ENCODE data around the gene GRIP1.

GRIP1 gene

DNA sequence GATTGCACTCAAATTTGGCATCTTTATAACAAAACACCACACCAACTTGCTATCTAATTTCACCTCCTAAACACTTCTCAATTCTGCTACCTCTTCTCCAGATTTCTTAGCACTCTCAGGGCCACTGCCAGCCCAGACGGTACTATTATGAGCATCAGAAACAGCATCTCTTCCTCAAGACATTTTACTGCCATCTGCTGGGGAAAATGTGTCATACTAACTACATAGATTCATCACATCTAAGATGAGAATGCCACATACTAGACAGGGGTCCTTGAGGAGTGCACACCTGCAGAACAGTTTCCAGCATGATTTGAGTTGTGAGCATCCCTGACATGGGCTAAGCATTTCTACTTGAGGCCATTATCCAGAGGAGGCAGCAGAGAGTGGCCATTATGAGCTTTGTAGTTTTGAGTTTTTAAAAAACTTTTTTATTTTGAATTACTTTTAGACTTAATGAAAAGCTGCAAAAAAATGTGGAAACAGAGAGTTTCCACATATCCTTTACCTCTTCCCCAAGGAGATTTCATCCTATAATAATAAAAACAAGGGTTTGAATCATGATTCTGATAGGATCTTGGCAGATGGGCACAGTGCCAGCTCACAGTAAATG is 15.1 kb upstream of the GRIP1 start:
- DNase-seq = peak; percentile 45

DNA sequence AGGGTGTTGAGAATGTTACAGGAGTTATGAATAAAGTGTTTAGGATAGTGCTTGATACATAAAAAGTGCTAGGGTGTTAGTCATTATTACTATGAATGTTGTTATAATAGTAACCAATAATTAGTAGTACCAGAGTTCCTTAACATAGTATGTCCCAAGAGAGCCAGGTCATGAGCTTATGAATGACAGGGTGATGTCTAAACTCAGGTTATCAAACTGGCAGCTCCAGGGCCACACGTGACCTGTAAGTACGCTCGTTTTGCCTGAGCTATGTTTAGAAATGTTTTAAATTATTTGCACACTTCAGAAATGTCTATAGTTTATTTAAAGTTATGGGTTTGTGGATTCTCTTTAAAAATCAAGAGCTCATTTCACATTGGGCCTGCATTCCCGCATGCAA is 14.1 kb upstream of the GRIP1 start:
- DNase-seq = no peak

DNA sequence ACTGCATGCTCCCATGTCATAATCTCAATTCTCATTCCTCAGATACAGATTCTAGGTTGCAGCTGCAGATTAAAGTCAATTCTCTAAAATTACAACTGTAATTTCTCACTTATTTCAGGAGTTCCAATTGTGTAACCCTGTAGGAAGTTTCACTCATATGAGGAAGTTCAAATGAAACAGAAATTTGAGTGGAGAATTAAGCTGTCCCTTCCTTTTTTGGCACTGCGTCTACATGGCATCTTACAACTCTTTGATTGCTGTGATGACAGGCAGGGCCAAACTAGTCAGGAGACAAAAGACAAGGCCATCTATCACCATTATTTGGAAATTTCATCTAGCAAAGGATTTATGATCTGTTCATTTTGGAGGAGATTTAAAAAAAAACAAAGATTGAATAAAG is 13.3 kb upstream of the GRIP1 start:
- no peak for DNase-seq

- DNase-seq = peak; percentile 42
Observed at GRCh38 chr12:66688846-66689439, 10.1 kb upstream of the GRIP1 start.

DNA sequence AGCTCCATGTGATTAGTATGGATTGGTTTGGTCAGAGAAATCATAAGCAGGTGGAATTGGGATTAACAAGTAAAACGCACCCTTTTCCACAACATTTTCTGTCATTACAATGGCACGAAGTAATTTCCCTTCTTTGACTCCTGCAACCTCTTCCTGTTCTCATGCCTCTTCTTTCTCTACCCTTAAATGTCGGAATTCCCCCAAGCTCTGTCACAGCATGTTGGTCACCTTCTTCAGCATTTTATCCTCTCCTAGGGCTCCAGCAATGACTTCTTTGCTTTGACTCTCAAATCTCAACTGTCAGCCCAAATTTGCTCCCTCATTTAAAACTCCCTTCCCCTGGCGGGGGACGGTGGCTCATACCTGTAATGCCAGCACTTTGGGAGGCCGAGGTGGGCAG is 5.3 kb upstream of the GRIP1 start:
- DNase-seq = no peak

- DNase-seq = no peak
Observed at GRCh38 chr12:66683822-66684221, 4.9 kb upstream of the GRIP1 start.

- DNase-seq = no peak
Observed at GRCh38 chr12:66683073-66683472, 4.2 kb upstream of the GRIP1 start.

GRCh38 chr12:66679461-66680084 is 697 bp upstream of the GRIP1 start:
- DNase-seq = no peak

- no peak for DNase-seq
Observed at GRCh38 chr12:66676241-66676640, 2.6 kb downstream of the GRIP1 start.

- DNase-seq = no peak
Observed at GRCh38 chr12:66674495-66675122, 4.3 kb downstream of the GRIP1 start.

- no peak for DNase-seq
Observed at GRCh38 chr12:66669541-66669940, 9.3 kb downstream of the GRIP1 start.

GRCh38 chr12:66668311-66668710 is 10.6 kb downstream of the GRIP1 start:
- DNase-seq = peak; percentile 10

DNA sequence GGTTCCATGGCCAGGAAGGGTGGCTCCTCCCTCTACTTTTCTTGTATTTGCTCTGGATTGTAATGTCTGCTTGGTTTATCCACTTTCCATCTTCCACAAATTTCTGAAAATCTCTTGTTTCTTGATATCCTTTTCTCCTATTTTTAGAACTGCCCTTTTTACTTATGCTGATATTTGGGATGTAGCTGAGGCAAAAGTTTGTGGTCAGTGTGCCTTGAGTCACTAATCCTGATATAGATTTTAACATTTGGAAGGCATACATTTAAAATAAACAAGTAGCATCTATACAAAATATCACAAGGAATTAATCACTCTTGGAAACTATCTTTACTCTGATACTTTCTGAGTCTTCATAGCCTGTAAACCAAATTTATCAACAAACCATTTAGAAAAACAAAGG is 11.0 kb downstream of the GRIP1 start:
- no peak for DNase-seq

- DNase-seq = no peak
Observed at GRCh38 chr12:66666481-66666880, 12.4 kb downstream of the GRIP1 start.

DNA sequence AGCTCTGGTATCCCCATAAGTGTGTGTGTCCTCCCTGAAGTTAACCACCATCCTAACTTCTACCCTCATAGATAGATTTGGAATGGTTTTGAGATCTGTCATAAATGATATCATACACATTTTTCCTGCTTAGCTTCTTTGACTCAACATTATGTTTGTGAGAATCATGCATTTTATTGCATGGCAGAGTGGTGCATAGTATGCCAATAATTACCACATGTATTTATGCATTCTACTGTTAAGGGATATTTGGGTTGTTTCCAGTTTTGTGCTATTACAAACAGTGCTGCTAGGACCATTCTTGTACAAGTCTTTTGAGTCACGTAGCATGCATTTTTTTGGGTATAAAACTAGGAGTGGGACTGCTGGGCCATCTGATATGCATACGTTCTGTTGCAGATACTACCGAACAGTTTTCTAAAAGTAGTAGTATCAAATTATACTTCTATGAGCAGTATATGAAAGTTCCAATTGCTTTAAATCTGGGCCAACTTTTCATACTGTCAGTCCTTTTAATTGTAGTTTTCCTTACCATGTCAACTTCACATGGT is 13.4 kb downstream of the GRIP1 start:
- no peak for DNase-seq

GRCh38 chr12:66664076-66664475 is 14.8 kb downstream of the GRIP1 start:
- no peak for DNase-seq

GRCh38 chr12:66663611-66664010 is 15.3 kb downstream of the GRIP1 start:
- DNase-seq = no peak

GRCh38 chr12:66662729-66663128 is 16.1 kb downstream of the GRIP1 start:
- DNase-seq = peak; percentile 11

GRCh38 chr12:66662179-66662578 is 16.7 kb downstream of the GRIP1 start:
- no peak for DNase-seq

GRCh38 chr12:66661357-66661756 is 17.5 kb downstream of the GRIP1 start:
- DNase-seq = no peak

DNA sequence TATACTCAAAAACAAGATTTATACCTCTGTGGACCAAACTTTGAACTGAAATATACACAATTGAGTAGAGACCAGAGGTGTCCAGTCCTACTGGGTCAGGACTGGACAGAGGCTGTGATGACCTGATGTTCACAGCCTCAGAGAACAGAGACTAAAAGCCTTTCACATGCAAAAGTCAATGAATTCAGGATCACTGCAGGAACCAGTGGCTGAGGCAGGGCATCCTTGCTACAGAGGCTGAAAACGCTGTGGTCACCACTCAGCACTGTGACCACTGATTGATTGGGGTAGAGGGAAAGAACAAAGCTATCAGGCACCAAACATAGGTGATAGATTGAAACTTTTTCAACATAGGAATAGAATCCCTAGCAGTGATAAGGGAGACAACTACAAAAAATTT is 25.1 kb downstream of the GRIP1 start:
- DNase-seq = no peak

DNA sequence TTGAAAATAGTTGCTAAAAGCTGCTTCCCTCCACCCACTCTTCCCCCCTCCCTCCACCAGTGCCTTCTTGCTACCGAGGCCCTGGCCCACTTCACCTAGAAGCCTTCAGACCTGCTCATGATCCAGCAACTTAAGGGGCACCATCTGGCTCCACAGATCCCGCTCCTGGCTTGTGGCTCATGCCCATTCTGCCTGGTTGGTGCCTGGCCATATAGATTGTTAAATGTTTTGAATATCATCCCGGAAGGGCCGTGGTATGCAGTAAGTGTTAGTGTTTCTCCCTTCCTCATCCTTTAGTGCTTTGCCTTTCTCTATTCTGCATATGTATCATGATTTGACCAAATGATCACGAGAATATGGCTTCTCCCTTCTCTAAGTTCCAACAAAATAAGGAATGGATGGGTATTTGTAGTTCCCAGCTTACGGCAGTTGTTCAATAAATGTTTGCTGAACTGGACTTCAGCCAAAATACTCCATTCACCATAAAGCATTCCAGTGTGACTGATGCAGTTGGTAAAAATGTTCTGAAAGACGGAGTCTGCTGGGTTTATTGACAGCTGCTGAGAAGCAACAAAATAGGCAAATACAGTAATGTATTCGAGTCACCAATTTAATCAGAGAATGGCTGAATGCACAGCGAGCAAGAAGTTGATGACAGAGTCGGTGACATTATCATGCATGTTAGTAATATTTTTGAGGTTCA is 30.7 kb downstream of the GRIP1 start:
- DNase-seq = no peak

DNA sequence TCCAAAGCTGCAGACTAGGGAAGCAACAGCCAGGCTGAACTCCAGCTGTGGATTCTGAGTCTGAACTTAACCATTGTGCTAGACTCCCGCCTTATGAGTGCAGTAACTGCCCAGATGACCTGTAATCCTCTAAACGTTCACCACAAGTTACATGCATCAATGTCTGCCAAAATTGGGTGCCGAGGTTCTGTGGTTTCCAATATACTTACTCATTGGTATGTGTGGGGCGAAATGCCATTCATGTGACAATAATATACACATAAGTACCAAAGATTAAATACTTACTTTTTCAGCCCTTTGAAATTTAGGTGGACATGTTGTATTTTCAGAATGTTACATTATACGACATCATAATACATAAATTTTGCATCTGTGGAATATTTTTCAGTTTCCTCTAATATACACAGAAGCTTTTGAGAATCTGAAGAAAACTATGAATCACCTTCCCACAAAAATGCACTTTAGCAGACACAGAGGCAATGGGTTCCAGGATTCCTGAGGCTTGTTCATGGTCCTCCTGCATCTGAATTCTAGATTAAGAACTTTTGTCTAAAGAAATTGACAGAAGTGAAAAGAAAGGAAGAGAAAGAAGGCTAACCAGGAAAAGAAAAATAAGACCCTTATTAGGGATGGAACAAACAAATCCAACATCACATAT is 31.7 kb downstream of the GRIP1 start:
- no peak for DNase-seq
